Endothelial cell of umbilical vein (primary cell): ENCODE data around the gene NR5A2. TPM values are rescaled to one million over a fixed set of nuclear protein-coding genes. Genes with fewer than 3 reads are reported as not detected.

Experiments
- BruUV-seq: library from RNA; stranded (reverse); fragments of 400-500 nt; replicated peaks from 2 replicates; lab custom pipeline; 2021; lab: Mats Ljungman, UMichigan
- CTCF ChIA-PET: fragments of 300-600, 350-600 bp; sonication (Branson Sonifier 250); formaldehyde crosslinking; loops from one replicate; lab custom pipeline; 2021; ENCODE audit warnings: antibody characterized with exemption, inconsistent platforms; lab: Charles Lee
- POLR2A ChIA-PET: fragments of 300-600, 350-600 bp; sonication (Branson Sonifier 250); formaldehyde crosslinking; loops from one replicate; lab custom pipeline; 2021; ENCODE audit warnings: antibody characterized with exemption, inconsistent platforms; lab: Charles Lee
- DNase-seq: peaks from one replicate; pipeline ENCODE4 v3.0.0-alpha.2; 2011; ENCODE audit warnings: low read depth, low spot score
- FAIRE-seq: peaks from 2 replicates; lab custom pipeline; 2011; peaks lifted over from hg19 to GRCh38; lab: Jason Lieb, UNC
- H2AFZ ChIP-seq: 2 replicates; pipeline ENCODE4 v1.6.0; 2012; ENCODE audit warnings: low read depth, low read length, control low read depth, inconsistent platforms
- H3K27ac ChIP-seq: 2 replicates; pipeline ENCODE4 v1.5.1; 2011; ENCODE audit warnings: low read depth, mild to moderate bottlenecking, control low read depth, low read length, moderate library complexity; ENCODE audit not compliant: insufficient read depth
- H3K27me3 ChIP-seq, 2 experiments: 2 replicates each; pipeline versions ENCODE4 v1.6.0 to v1.6.1; 2011; ENCODE audit warnings: low read length in 2 of 2, mixed read lengths in 1 of 2; ENCODE audit not compliant: control insufficient read depth in 2 of 2, insufficient read depth in 2 of 2
- H3K36me3 ChIP-seq, 2 experiments: 2 replicates in 1 of 2; 3 replicates in 1 of 2; pipeline ENCODE4 v1.5.1; 2011; ENCODE audit warnings: low read length in 2 of 2, mild to moderate bottlenecking in 1 of 2, moderate library complexity in 1 of 2; ENCODE audit not compliant: control insufficient read depth in 2 of 2, insufficient read depth in 2 of 2; ENCODE audit errors: extremely low read depth in 1 of 2
- H3K4me1 ChIP-seq: 3 replicates; pipeline ENCODE4 v1.5.1; 2011; ENCODE audit warnings: mild to moderate bottlenecking, low read length; ENCODE audit not compliant: control insufficient read depth, insufficient read depth; ENCODE audit errors: extremely low read depth
- H3K4me2 ChIP-seq: 2 replicates; pipeline ENCODE4 v1.6.1; 2011; ENCODE audit warnings: low read length, control low read depth, mixed read lengths; ENCODE audit not compliant: insufficient read depth
- H3K4me3 ChIP-seq, 3 experiments: fragments of 200-600 bp in 1 of 3; sonication (generic), shearing (Covaris generic) in 1 of 3; replicated peaks in 1 of 3; 2 replicates each; pipeline ENCODE4 v1.5.1; 2011 to 2016; ENCODE audit warnings: control low read depth in 3 of 3, low read length in 3 of 3, mild to moderate bottlenecking in 2 of 3, inconsistent platforms in 1 of 3, low read depth in 1 of 3, moderate library complexity in 1 of 3; ENCODE audit not compliant: insufficient read depth in 1 of 3
- H3K79me2 ChIP-seq: 2 replicates; pipeline ENCODE4 v1.6.0; 2012; ENCODE audit warnings: low read length, inconsistent platforms; ENCODE audit not compliant: control insufficient read depth, insufficient read depth
- H3K9ac ChIP-seq: replicated peaks from 2 replicates; pipeline ENCODE3; 2011; ENCODE audit warnings: low read length, control low read depth; ENCODE audit not compliant: insufficient read depth; ENCODE audit errors: extremely low read depth
- H3K9me1 ChIP-seq: replicated peaks from 3 replicates; pipeline ENCODE4 v1.6.0; 2011; ENCODE audit warnings: mild to moderate bottlenecking, low read length; ENCODE audit not compliant: control insufficient read depth, insufficient read depth; ENCODE audit errors: extremely low read depth
- H3K9me3 ChIP-seq: replicated peaks from 2 replicates; pipeline ENCODE4 v1.5.1; 2012; ENCODE audit warnings: low read length, inconsistent platforms; ENCODE audit not compliant: control insufficient read depth, insufficient read depth
- H4K20me1 ChIP-seq: replicated peaks from 2 replicates; pipeline ENCODE3; 2011; ENCODE audit warnings: mild to moderate bottlenecking, low read length; ENCODE audit not compliant: control insufficient read depth, insufficient read depth; ENCODE audit errors: extremely low read depth
- EZH2 ChIP-seq: IDR thresholded peaks from 2 replicates; pipeline ENCODE4 v1.6.1; 2012; ENCODE audit warnings: borderline replicate concordance, low read depth, mild to moderate bottlenecking, moderate library complexity, low read length, inconsistent platforms; ENCODE audit not compliant: severe bottlenecking
- FOS ChIP-seq: IDR thresholded peaks from 2 replicates; pipeline ENCODE4 v1.6.1; 2011; ENCODE audit warnings: mild to moderate bottlenecking, low read length, moderate library complexity, borderline replicate concordance; ENCODE audit not compliant: insufficient read depth
- GATA2 ChIP-seq: IDR thresholded peaks from 2 replicates; pipeline ENCODE4 v1.7.0; 2011; ENCODE audit warnings: low read depth, mild to moderate bottlenecking, moderate library complexity, mixed read lengths, low read length; ENCODE audit not compliant: insufficient read length, insufficient read depth
- JUN ChIP-seq: IDR thresholded peaks from 2 replicates; pipeline ENCODE4 v1.6.1; 2011; ENCODE audit warnings: borderline replicate concordance, low read depth; ENCODE audit not compliant: insufficient read length, insufficient read depth
- MYC ChIP-seq: IDR thresholded peaks from one replicate; pipeline ENCODE4 v1.6.1; 2011; ENCODE audit warnings: mild to moderate bottlenecking, low read depth, low read length
- POLR2A ChIP-seq: IDR thresholded peaks from 2 replicates; pipeline ENCODE4 v1.6.1; 2012; ENCODE audit warnings: low read depth, mild to moderate bottlenecking, control low read depth, low read length
- POLR2AphosphoS5 ChIP-seq: IDR thresholded peaks from 2 replicates; pipeline ENCODE4 v1.6.1; 2012; ENCODE audit warnings: low read depth, mild to moderate bottlenecking, control low read depth, low read length, moderate library complexity; ENCODE audit not compliant: insufficient read depth
- dilution Hi-C: fragments of 300-500 bp; cut with MboI; formaldehyde crosslinking; loops from one replicate; pipeline ENCODE4 v1.15.0; 2019; ENCODE audit warnings: low sequenced_read_pairs; ENCODE audit not compliant: extremely low pct_ligation_motif_present
- intact Hi-C: fragments of 100-400 bp; cut with micrococcal nuclease; formaldehyde crosslinking; loops from one replicate; pipeline ENCODE4 v1.10.0; 2022
- polyA plus RNA-seq, 4 experiments: library from polyadenylated mRNA; depleted of rRNA in 3 of 4; stranded (reverse) in 3 of 4; unstranded in 1 of 4; fragments of >200 nt; gene quantifications; 2 replicates each; pipeline versions ENCODE4 v1.2.1 to v1.2.3, GENCODE V29; 2011 to 2012; ENCODE audit warnings: missing spikeins in 1 of 4
- total RNA-seq: library from RNA; stranded (reverse); gene quantifications from 2 replicates; pipeline ENCODE4 v1.2.3, GENCODE V29; 2021
- TF ChIP-seq, protein P1 (sequence below): IDR thresholded peaks from 2 replicates; pipeline ENCODE4 v1.6.1; 2011; ENCODE audit not compliant: insufficient read depth, insufficient read length
- TF ChIP-seq, protein P2 (sequence below), 2 donors: IDR thresholded peaks; 1 replicate in 1 of 2; 2 replicates in 1 of 2; pipeline ENCODE4 v1.5.1; 2011; ENCODE audit warnings: low read length in 2 of 2, mild to moderate bottlenecking in 2 of 2, moderate library complexity in 2 of 2, control low read depth in 1 of 2, inconsistent platforms in 1 of 2, low read depth in 1 of 2; ENCODE audit not compliant: insufficient read depth in 1 of 2; ENCODE audit errors: extremely low read depth in 1 of 2

Gene NR5A2
- total and polyA plus RNA-seq, 2 donors (not counting 3 experiments of a cell fraction or from before 2014, with no cell fraction given) = 3.4 to 12.1 TPM

DNA sequence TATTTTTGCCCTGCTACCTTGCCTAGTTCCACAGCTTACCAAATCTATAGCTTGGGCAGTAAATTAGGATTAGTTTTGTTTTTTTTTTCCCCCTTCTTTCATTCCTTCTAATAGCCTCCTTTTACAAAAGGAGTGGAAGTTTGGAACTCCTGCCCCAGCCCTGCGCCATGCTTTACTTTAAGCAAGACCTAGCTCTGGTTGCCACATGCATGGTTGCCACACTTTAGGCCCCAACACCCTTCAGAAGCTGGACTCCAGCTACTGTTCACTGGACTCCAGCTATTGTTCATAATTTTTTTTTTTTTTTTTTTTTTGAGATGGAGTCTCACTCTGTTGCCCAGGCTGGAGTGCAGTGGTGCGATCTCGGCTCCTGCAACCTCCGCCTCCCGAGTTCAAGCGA lies 115.8 kb downstream of the NR5A2 start:
- Histone ChIP-seq H3K4me2 (no peak overlapping the region), H3K27me3 (no peaks in the 10 kb centered on the region), H3K27ac (no peak overlapping the region), H2AFZ (no peak overlapping the region), H3K9me1 (no peaks in the 10 kb centered on the region), H3K79me2 (no peaks in the 10 kb centered on the region), H4K20me1 (no peaks in the 10 kb centered on the region), H3K4me1 (no peaks in the 10 kb centered on the region), H3K9ac (no peak overlapping the region), H3K4me3 (no peak overlapping the region), H3K36me3 (no peaks in the 10 kb centered on the region), H3K9me3 (no peaks in the 10 kb centered on the region)
- no TSS peak for BruUV-seq
- ChIA-PET CTCF (interaction anchor here (1.4 to 1.5 kb wide), 4 partner anchors 18 to 458 kb away, joined by 3 to 9 read pairs (median 4); no protein-coding TSS in a partner anchor), POLR2A (interaction anchor here (0.6 kb wide), 1 partner anchor 75 kb away, joined by 3 read pairs; no protein-coding TSS in a partner anchor)
- dilution Hi-C loops (no loop called here), intact Hi-C loops (no loop called here)
- TF ChIP-seq, protein P1, sequence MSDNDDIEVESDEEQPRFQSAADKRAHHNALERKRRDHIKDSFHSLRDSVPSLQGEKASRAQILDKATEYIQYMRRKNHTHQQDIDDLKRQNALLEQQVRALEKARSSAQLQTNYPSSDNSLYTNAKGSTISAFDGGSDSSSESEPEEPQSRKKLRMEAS = no peak
- TF ChIP-seq POLR2AphosphoS5 (no peak), POLR2A (no peak), FOS (no peak), MYC (no peak), GATA2 (no peak), EZH2 (no peak), JUN (no peak)
- TF ChIP-seq, protein P2, sequence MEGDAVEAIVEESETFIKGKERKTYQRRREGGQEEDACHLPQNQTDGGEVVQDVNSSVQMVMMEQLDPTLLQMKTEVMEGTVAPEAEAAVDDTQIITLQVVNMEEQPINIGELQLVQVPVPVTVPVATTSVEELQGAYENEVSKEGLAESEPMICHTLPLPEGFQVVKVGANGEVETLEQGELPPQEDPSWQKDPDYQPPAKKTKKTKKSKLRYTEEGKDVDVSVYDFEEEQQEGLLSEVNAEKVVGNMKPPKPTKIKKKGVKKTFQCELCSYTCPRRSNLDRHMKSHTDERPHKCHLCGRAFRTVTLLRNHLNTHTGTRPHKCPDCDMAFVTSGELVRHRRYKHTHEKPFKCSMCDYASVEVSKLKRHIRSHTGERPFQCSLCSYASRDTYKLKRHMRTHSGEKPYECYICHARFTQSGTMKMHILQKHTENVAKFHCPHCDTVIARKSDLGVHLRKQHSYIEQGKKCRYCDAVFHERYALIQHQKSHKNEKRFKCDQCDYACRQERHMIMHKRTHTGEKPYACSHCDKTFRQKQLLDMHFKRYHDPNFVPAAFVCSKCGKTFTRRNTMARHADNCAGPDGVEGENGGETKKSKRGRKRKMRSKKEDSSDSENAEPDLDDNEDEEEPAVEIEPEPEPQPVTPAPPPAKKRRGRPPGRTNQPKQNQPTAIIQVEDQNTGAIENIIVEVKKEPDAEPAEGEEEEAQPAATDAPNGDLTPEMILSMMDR (IDR thresholded peaks at IDR 0.05; ENCODE audit: extremely low read depth in 1 of 2, insufficient read depth in 1 of 2, low read depth in 1 of 2, low read length in 2 of 2) = no peak
- FAIRE-seq (no peak), DNase-seq (no peak)
